LNCAP (cell line): ENCODE results near the gene ZFHX3.

ENCODE experiments used
- TF ChIP-seq, protein P1 (sequence below): fragments of 450-650 bp; IDR thresholded peaks from 2 replicates; pipeline ENCODE4 v1.5.1; 2017; ENCODE audit warnings: mild to moderate bottlenecking

Gene ZFHX3

DNA sequence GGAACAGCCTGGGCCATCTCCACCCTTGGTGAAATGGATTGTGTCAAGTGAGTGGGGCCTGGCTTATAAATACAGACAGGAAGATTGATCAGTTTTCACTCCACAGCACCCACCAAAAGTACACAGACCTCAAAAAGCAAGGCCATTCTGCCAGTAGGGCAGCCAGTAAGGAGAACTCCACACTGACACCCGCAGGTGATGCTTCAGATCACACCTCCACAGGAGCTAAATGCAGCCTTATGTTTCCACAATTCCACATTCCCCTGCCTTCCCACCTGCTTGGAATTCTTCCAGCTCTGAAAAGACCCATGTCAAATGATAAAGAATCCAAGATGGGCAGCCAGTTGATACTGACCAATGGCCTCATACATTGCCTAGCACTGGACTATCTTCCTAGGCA lies 191.1 kb downstream of the ZFHX3 start:
- TF ChIP-seq, protein P1, sequence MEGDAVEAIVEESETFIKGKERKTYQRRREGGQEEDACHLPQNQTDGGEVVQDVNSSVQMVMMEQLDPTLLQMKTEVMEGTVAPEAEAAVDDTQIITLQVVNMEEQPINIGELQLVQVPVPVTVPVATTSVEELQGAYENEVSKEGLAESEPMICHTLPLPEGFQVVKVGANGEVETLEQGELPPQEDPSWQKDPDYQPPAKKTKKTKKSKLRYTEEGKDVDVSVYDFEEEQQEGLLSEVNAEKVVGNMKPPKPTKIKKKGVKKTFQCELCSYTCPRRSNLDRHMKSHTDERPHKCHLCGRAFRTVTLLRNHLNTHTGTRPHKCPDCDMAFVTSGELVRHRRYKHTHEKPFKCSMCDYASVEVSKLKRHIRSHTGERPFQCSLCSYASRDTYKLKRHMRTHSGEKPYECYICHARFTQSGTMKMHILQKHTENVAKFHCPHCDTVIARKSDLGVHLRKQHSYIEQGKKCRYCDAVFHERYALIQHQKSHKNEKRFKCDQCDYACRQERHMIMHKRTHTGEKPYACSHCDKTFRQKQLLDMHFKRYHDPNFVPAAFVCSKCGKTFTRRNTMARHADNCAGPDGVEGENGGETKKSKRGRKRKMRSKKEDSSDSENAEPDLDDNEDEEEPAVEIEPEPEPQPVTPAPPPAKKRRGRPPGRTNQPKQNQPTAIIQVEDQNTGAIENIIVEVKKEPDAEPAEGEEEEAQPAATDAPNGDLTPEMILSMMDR, result peak; percentile 38; the same call in 1 of the 2 replicates

- TF ChIP-seq, protein P1, result no peak
Observed at GRCh38 chr16:72854267-72854959, 193.5 kb downstream of the ZFHX3 start.

- TF ChIP-seq, protein P1, result no peak
Observed at GRCh38 chr16:72853575-72854266, 194.2 kb downstream of the ZFHX3 start.

DNA sequence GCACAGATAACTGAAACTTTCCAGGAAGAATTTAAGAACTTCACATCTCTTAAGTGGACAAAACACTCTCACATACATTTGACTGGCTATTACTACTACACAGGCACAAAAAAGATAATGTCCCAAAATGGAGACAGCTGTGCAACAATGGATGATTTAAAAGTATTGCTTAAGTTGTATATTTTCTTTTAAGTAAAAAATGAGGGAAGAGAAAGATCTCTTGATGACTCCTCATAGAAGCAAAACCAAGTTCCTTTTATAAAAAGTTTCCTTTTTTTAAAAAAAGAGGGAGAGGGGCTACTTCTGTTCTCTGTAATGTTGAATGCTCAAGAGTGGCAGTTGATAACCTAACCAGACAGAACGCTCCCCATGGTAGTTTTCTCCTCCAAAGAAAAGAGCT lies 195.5 kb downstream of the ZFHX3 start:
- TF ChIP-seq, protein P1, result no peak

- TF ChIP-seq, protein P1, result no peak
Observed at GRCh38 chr16:72850853-72851252, 197.1 kb downstream of the ZFHX3 start.

DNA sequence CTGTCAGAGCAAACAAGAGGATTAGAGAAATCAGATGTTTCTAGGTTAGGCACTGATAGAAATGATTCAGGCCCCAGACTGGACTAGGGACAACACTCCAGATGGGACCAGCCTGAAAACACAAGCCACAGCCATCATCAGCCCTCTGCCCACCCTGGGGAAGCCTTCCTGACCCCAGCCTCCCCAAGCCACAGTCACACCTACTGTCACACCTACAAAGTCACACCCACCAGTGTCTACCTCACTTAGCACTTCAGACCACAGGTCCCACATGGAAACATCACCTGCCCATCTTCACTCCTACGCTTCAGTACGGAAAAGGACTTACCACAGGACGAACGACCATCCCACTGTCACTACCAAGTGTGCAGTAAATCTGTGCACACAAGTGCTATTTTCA lies 197.9 kb downstream of the ZFHX3 start:
- TF ChIP-seq, protein P1, result no peak

DNA sequence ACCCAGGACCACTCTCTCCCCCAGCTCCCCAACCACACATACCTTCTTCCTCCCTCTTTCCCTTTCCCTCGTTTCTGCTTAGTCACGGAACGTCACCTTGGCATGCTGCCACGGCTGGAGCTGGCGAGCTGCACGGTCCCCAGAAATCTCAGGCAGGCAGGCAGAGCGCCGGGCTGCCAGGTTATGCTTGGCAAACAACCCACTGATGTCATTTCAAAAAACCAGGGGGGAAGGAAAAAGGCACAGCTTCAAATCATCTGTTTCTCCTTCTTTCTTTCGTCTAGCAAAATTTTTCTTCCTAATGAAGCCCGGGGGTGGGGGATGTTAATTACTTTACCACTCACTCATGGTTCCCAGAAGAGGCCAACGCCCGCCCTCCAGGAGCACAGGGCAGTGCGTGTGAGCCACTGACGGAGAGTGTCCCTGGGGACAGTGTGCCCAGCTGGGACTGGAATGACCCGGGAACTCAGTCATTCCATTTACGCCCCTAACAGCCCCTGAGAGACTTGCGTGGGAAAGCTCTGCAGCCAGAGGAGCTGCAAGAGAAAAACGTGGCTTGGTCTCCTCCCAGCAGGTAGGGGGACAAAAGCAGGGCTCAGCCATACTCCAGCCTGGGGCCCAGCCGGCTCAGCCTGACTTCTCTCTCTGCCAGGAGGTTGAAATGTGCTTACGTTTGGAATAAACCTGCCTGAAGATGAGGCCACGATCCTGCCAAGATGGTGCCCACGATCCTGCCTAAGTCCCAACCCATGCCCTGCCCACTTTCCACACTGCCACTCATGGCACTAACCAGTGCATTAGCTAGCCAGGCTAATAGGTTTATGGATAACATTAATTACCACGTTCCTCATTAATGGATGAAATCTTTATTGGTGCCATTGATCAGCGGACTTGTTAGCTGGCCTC lies 198.9 kb downstream of the ZFHX3 start:
- TF ChIP-seq, protein P1, result no peak
